IPS-18c (cell line): ENCODE results near the gene ISLR2.

Experiments used
- H3K4me3 ChIP-seq: 2 replicates; pipeline ENCODE4 v1.7.0; 2013; ENCODE audit warnings: low read depth, mild to moderate bottlenecking, low read length, moderate library complexity; ENCODE audit not compliant: insufficient read depth
- H3K9me3 ChIP-seq: one replicate; pipeline ENCODE4 v1.6.1; 2013; ENCODE audit warnings: mild to moderate bottlenecking, low read length, moderate library complexity; ENCODE audit not compliant: control insufficient read depth, insufficient read depth

ISLR2 gene

GRCh38 chr15:74184582-74185091, 54.3 kb downstream of the ISLR2 start:
- no peaks in the 10 kb centered on the region for H3K9me3 ChIP-seq
- H3K4me3 ChIP-seq = no peak overlapping the region

GRCh38 chr15:74185710-74186348, 55.4 kb downstream of the ISLR2 start:
- Histone ChIP-seq H3K9me3 (no peaks in the 10 kb centered on the region), H3K4me3 (no peak overlapping the region)
